Stimulated activated naive CD4-positive, alpha-beta T cell (primary cell): ENCODE data around the gene DUSP8.
"Not testable (repeated sequence)": the region's sequence is repeated elsewhere in the genome, so short reads cannot be mapped to it uniquely, and the experiment has no call there.

Experiments
- DNase-seq, 6 experiments: peaks; one replicate each; lab custom pipeline; 2025; lab: John Stamatoyannopoulos, UW

Gene DUSP8

DNA sequence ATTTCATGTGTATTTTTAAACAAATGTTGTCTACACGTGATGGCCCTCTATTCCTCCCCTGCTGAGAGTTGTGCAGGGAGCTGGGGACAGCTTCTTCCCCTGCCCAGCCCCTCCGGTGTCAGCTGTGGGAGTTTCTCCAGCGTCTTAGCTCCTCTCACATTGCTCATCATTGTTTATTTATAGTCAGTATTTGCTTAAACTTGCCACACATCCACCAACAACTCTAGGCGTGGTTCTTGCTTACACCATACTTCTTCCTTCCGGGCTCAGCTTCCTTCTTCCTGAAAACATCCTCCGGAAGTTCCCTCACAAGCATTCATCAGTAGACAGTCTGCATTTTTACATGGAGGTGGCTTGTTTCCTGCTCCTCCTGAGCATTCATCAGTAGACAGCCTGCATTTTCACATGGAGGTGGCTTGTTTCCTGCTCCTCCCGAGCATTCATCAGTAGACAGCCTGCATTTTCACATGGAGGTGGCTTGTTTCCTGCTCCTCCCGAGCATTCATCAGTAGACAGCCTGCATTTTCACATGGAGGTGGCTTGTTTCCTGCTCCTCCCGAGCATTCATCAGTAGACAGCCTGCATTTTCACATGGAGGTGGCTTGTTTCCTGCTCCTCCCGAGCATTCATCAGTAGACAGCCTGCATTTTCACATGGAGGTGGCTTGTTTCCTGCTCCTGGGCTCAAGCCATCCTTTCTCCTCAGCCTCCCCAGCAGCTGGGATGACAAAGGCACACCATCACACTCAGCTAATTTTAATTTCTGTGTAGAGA lies 17.3 kb upstream of the DUSP8 start:
- peak in 3 of 6 experiments; percentile 23 to 42 (median 27) for DNase-seq

GRCh38 chr11:1586699-1587098 lies 14.6 kb upstream of the DUSP8 start:
- no peak for DNase-seq

DNA sequence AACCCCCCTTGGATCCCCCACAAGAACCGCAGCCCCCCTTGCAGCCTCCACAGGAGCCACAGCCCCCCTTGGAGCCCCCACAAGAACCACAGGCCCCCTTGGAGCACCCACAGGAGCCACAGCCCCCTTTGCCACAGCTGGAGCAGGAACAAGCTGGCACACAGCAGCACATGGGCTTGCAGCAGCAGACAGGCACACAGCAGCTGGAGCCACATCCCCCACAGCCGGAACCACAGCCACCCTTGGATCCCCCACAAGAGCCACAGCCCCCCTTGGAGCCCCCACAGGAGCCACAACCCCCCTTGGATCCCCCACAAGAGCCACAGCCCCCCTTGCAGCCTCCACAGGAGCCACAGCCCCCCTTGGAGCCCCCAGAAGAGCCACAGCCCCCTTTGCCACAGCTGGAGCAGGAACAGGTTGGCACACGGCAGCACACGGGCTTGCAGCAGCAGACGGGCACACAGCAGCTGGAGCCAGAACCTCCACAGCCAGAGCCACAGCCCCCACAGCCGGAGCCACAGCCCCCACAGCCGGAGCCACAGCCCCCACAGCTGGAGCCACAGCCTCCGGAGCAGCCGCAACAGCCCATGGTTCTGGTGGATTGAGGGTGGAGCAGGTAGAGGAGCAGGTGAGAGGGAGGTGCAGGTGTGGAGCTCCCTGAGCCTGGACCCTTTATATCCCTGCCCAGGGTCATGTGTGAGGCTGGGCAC lies 12.7 kb upstream of the DUSP8 start, which contains the start of gene KRTAP5-1:
Gene KRTAP5-1, minus strand, starts transcription at position 623 of the 710 bp plus-strand sequence. Its CDS starts 34 bp downstream, at position 589.
- not testable (repeated sequence) for DNase-seq

- DNase-seq = not testable (repeated sequence)
These were observed 10.8 kb upstream of the DUSP8 start for GRCh38 chr11:1582909-1583308.

- DNase-seq = no peak
These were observed 9.9 kb upstream of the DUSP8 start for GRCh38 chr11:1581976-1582375.

- no peak for DNase-seq
These were observed 4.8 kb upstream of the DUSP8 start for GRCh38 chr11:1576825-1577224.

DNA sequence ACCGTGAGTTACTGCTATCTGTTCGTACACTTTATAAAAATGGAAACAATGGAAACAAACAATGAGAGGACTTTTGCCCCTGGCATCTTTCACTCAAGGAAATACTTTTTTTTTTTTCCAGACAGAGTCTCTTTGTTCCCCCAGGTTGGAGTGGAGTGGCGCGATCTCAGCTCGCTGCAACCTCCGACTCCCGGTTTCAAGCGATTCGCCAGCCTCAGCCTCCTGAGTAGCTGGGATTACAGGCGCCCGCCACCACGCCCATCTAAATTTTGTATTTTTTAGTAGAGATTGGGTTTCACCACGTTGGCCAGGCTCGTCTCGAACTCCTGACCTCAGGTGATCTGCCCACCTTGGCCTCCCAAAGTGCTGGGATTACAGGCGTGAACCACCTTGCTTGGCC lies 3.7 kb upstream of the DUSP8 start:
- DNase-seq = not testable (repeated sequence)

DNA sequence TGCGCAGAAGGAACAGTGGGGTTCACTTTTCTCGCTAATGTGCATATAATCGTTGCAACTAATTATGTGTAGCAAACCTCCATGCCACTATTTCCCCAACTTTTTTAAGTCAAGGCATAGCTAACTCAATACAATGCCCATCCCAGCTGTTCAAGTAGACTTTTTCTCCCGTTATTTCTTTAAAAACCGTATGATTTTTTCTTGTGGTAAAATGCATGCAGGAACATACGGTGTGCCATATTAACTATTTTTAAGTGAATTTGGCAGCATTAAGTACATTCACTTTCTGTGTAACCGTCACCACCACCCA lies 2.8 kb upstream of the DUSP8 start:
- no peak for DNase-seq

DNA sequence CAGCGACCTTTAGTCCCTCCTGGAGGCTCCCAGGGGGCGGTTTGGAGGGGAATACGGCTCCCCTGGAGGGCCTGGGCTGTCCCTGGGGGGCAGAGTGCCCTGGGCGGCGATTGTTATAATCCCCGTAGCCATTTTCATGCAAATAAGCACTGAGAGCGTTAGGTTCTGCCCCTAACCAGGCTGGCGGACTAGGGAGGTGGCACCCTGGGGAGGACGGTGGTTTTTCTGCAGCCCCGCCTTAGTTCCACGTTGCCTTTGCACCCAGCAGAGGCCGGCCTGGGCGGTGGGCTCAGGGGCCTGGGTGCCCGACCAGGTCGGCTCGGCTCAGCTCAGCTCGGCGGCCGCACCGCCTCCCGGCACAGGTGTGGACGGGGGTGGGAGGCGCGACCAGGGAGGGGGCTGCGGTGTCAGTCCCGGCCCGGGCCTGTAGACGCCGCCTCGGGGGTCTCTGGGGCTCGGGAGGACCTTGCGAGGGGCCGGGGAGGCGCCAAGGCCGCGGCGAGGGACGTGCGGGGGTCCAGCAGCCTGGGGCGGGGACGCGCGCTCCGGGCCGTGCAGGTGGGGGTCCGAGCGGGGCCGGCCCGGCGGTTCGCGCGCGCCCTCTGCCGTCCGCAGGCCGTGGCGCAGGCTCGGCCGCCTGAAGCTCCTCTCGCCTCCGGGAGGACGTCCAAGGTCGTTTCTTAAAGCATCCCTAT lies 2.3 kb upstream of the DUSP8 start:
- peak; percentile 34 to 74 (median 52) for DNase-seq

GRCh38 chr11:1573903-1574237 lies 1.8 kb upstream of the DUSP8 start:
- peak in 1 of 6 experiments; percentile 67 for DNase-seq

GRCh38 chr11:1573077-1573902 lies 1.2 kb upstream of the DUSP8 start:
- DNase-seq = peak in 4 of 6 experiments; percentile 36 to 62 (median 46)

DNA sequence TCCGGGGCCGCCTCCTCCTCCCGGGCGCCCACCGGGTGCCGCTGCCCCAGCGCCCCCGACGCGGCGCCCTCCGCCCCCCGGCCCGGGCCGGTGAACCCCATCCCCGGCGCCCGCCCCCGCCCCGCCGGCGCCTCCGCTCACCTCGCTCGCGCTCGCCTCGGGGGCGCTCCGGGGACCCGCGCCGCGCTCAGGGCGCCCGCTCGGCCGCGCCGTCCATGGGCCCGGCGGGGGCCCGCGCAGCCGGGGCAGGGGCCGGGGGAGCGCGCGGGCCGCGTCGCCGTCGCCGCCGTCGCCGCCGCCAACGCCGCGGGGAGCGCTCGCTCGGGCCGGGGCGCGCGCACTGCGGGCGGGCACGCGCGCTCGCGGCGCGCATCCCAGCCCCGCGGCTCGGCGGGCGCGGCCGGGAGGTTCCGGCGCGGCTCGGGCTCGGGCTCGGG lies 293 bp downstream of the DUSP8 start:
- DNase-seq = no peak

DNA sequence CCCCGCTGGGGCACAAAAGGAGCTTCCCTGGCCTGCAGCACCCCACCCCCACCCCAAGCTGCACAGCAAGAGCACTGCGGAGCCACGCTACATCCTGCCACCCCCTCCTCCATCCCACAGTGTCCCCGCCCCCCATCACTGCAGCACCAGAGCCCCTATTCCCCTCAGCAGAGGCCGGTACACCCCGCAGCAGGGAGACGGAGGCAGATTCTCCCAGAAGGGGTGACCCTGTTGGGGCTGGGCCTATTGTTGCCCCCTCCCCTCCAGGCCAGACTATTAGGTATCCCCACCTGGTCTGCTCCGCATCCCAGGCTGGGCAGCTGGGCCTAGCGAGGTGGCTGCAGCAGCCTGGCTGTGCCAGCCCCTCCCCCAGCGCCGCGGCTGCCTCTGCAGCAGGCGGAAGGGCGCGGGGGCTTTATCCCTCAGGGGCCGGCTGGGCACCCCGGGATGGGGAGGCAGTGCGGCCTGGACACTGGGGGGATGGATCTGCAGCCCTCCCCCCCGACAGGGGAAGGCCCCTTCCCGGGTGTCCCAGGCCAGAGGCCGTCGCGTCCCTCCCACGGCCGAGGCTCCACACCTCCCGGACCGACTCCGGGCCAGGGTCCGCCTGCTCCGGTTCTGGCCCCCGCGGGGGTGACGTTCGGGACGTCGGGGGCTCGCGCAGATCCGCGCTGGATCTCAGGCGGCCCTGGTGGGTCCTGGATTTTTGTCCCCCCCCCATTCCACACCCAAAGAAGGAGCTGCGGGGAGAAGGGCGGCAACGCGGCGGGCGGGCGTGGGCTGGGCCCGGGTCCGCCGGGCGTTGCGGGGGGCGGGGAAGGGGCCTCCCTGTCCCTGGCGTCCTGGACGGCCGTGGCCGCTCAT lies 943 bp downstream of the DUSP8 start:
- peak; percentile 24 to 65 (median 40) for DNase-seq

DNA sequence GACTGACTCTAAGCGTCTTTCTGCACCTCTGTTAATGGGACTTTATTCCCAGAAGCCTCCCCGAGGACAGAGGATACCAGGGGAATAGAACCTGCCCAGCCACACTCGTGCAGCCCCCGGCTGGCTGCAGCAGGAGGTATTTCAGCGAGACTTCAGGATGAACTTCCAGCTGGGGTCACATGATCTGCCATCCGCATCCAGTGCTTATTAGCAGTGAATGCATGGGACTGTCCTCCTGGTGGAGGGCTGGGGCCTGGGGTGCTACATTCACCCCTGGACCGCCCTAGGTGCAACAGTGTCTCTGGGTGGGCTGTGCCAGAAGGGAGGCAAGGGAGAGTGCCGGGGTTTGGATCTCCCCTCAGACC lies 1.6 kb downstream of the DUSP8 start:
- no peak for DNase-seq

GRCh38 chr11:1570001-1570453 lies 2.0 kb downstream of the DUSP8 start:
- no peak for DNase-seq

DNA sequence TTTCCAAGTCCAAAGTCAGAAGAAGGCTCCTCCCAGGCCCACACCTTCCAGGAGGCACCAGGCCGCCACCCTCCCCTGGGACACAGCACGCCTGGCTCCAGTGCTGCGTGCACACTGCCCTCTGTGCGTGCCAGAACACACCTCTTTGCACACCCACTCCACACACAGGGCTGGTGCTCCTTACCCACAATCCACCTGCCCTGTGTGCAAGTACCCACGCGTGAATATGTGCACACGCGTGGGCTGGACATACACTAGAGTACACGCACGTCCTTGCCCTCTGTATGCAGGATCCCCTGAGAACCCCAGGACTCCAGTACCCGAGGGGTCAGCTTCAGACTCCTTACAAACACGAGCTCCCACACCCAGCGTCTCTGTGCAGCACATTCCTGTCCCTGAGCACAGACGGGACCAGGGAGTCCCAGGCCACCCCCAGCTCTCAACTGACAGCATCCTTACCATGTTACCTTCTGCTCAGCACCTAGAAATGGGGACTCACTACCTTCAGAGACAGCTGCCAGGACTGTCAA lies 2.8 kb downstream of the DUSP8 start:
- no peak for DNase-seq

DNA sequence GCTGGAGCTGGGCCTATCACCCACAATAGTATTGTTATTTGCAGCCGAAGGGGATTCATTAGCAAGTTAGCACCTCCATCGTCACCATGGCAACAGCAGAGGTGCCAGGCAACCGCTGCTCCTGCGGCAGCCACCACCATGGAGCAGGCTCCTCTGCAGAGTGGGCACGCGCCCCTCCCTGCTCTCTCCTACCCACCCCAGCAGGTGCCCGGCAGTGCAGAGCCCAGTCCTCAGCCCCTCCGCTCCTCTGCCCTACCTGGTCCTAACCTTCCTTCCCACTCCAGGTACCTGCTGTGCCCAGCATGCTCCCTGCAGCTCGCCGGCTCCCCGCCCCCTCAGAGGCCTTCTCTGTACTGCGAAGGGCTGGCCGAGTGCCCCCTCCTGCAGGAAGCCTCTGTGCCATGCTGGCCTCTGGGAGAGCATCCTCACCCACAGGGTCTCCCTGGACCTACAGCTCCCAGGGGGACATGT lies 3.6 kb downstream of the DUSP8 start:
- peak in 1 of 6 experiments; percentile 33 for DNase-seq

GRCh38 chr11:1567721-1568100 lies 4.4 kb downstream of the DUSP8 start:
- DNase-seq = peak in 1 of 6 experiments; percentile 22

- DNase-seq = no peak
These were observed 4.9 kb downstream of the DUSP8 start for GRCh38 chr11:1567052-1567720.
